ENCODE data around the gene ARSG. TPM values are rescaled to one million over a fixed set of nuclear protein-coding genes. Genes with fewer than 3 reads are reported as not detected.

ARSG gene
- total and polyA plus RNA-seq, 9 of the 15 experiments (the other 6 are each of a cell fraction or from before 2014, with no cell fraction given): 1.0 to 5.6 (median 1.8) TPM

DNA sequence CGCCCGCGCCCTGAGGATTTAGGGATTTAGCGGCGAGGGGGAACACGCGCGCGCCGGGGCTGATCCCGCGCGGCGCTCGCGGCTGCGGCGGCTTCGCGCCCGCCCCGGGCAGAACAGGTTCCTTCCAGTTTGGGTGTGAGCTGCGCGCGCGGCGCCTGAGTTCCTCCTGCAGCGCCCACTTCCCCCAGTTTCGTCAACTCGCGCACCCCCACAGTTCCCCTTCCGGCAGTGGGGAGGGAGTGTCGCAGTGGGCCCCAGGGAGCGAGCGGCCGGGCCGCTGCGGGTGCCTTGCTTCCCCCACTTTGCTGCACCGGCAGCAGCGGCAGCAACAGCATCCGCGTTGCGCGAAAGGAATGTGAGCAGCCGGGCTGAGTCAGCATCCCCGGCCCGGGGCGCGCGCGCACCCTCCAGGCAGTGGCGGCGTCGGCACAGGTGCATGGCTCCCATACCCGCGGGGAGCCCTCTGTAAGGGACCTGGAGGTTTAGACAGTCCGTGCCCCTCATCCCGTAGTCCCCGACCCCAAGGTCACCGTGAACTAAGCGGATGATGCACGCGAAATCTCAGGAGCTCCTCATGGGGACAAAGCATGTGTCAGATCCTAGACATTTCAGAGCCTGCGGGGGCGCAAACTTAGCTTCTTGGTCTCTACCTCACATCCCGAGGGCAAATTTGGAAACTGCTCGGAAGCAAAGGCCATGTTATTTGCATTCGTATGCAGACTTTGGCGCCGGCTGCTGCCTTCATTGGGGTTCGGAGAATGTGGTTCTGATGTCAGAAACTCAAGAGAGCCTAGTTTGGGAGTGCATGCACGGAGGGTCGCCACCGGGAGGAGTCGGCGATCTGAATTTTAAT is 767 bp downstream of the ARSG start (continued):
- TF ChIP-seq, protein P1, sequence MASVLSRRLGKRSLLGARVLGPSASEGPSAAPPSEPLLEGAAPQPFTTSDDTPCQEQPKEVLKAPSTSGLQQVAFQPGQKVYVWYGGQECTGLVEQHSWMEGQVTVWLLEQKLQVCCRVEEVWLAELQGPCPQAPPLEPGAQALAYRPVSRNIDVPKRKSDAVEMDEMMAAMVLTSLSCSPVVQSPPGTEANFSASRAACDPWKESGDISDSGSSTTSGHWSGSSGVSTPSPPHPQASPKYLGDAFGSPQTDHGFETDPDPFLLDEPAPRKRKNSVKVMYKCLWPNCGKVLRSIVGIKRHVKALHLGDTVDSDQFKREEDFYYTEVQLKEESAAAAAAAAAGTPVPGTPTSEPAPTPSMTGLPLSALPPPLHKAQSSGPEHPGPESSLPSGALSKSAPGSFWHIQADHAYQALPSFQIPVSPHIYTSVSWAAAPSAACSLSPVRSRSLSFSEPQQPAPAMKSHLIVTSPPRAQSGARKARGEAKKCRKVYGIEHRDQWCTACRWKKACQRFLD (CRISPR knock-in tag; IDR thresholded peaks at IDR 0.05): no peak
- TF ChIP-seq WHSC1 (IDR thresholded peaks at IDR 0.05; ENCODE audit: low read length): no peak
- no peak for TF ChIP-seq SP2 (IDR thresholded peaks at IDR 0.05; ENCODE audit: extremely low read depth, low read depth, low read length, poor library complexity, severe bottlenecking)
- TF ChIP-seq, protein P2, sequence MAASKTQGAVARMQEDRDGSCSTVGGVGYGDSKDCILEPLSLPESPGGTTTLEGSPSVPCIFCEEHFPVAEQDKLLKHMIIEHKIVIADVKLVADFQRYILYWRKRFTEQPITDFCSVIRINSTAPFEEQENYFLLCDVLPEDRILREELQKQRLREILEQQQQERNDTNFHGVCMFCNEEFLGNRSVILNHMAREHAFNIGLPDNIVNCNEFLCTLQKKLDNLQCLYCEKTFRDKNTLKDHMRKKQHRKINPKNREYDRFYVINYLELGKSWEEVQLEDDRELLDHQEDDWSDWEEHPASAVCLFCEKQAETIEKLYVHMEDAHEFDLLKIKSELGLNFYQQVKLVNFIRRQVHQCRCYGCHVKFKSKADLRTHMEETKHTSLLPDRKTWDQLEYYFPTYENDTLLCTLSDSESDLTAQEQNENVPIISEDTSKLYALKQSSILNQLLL (CRISPR knock-in tag; IDR thresholded peaks at IDR 0.05; ENCODE audit: borderline replicate concordance): no peak
- no peak for TF ChIP-seq SMAD1 (IDR thresholded peaks at IDR 0.05; ENCODE audit: low read depth, low read length, partially characterized antibody)
- TF ChIP-seq, protein P3, sequence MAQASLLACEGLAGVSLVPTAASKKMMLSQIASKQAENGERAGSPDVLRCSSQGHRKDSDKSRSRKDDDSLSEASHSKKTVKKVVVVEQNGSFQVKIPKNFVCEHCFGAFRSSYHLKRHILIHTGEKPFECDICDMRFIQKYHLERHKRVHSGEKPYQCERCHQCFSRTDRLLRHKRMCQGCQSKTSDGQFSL (CRISPR knock-in tag; IDR thresholded peaks at IDR 0.05): peak; percentile 42; the same call in 1 of the 2 replicates
- TF ChIP-seq, protein P3 (tag; IDR thresholded peaks at IDR 0.05): peak in 1 of 2 experiments; percentile 80; a peak in 2 of 4 replicates
- TF ChIP-seq THAP7 (CRISPR knock-in tag; IDR thresholded peaks at IDR 0.05): no peak
- TF ChIP-seq, protein P4, sequence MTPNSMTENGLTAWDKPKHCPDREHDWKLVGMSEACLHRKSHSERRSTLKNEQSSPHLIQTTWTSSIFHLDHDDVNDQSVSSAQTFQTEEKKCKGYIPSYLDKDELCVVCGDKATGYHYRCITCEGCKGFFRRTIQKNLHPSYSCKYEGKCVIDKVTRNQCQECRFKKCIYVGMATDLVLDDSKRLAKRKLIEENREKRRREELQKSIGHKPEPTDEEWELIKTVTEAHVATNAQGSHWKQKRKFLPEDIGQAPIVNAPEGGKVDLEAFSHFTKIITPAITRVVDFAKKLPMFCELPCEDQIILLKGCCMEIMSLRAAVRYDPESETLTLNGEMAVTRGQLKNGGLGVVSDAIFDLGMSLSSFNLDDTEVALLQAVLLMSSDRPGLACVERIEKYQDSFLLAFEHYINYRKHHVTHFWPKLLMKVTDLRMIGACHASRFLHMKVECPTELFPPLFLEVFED (CRISPR knock-in tag; conservative IDR thresholded peaks at IDR 0.05): no peak
- TF ChIP-seq BACH1 (tag; IDR thresholded peaks at IDR 0.05): no peak
- no peak for TF ChIP-seq ZNF3 (CRISPR knock-in tag; IDR thresholded peaks at IDR 0.05)
- TF ChIP-seq NELFE (IDR thresholded peaks at IDR 0.05; ENCODE audit: insufficient read depth, insufficient read length): no peak
- TF ChIP-seq TEAD2 (tag; IDR thresholded peaks at IDR 0.05): no peak
- no peak for TF ChIP-seq ZNF384 (IDR thresholded peaks at IDR 0.05; ENCODE audit: low read depth, low read length)
- TF ChIP-seq TCFL5 (CRISPR knock-in tag; conservative IDR thresholded peaks at IDR 0.05): no peak
- TF ChIP-seq DPF2 (IDR thresholded peaks at IDR 0.05): peak; percentile 11; the same call in 1 of the 2 replicates
- no peak for TF ChIP-seq STAG1 (CRISPR knock-in tag; IDR thresholded peaks at IDR 0.05; ENCODE audit: borderline replicate concordance)
- no peak for TF ChIP-seq STAT6 (CRISPR knock-in tag; IDR thresholded peaks at IDR 0.05)
- TF ChIP-seq PURB (CRISPR knock-in tag; IDR thresholded peaks at IDR 0.05; ENCODE audit: low read depth): no peak
